Right cardiac atrium (tissue), 5 donors: ENCODE results near the gene CPN2. TPM values are rescaled to one million over a fixed set of nuclear protein-coding genes. Genes with fewer than 3 reads are reported as not detected.

Source experiments
- ATAC-seq, 2 donors: fragments of 200-7000 bp; cut with Tn5 transposase; one replicate each; pipeline versions ENCODE4 v1.8.0 to v1.9.1; 2020; ENCODE audit warnings: moderate library complexity in 2 of 2, mild to moderate bottlenecking in 1 of 2
- DNase-seq, 3 donors: peaks; one replicate each; pipeline ENCODE4 v3.0.0-alpha.2; 2020
- H3K27ac ChIP-seq: one replicate; pipeline ENCODE4 v1.5.1; 2013; ENCODE audit warnings: mild to moderate bottlenecking, low read length, control low read depth, moderate library complexity
- H3K27me3 ChIP-seq: one replicate; pipeline ENCODE4 v1.6.1; 2013; ENCODE audit not compliant: control insufficient read depth, insufficient read depth
- H3K4me1 ChIP-seq: one replicate; pipeline ENCODE4 v1.6.1; 2013; ENCODE audit warnings: low read length; ENCODE audit not compliant: control insufficient read depth, insufficient read depth
- H3K4me3 ChIP-seq: one replicate; pipeline ENCODE4 v1.5.1; 2013; ENCODE audit warnings: low read length, control low read depth
- H3K9me3 ChIP-seq: one replicate; pipeline ENCODE4 v1.6.1; 2013; ENCODE audit warnings: low read length; ENCODE audit not compliant: control insufficient read depth
- WGBS: extraction: QIAGEN DNeasy Blood & Tissue Kit; methylation state at CpG from one replicate; pipeline ENCODE4 v1.1.7; 2013; 5-methylcytosine and 5-hydroxymethylcytosine counted together
- intact Hi-C, 4 donors: fragments of 100-400 bp; cut with DNase I; formaldehyde crosslinking; loops; one replicate each; pipeline versions ENCODE4 v1.11.0 to v1.14.0; 2022 to 2023
- polyA plus RNA-seq: library from polyadenylated mRNA; stranded (reverse); fragments of 200-250 nt; gene quantifications from one replicate; pipeline ENCODE4 v1.2.3, GENCODE V29; 2013
- total RNA-seq, 4 donors: library from RNA; stranded (reverse); fragmentation: NEBNext Ultra II Directional; extraction: Animal tissue kit (Norgen Biotek cat#: 25700); gene quantifications; one replicate each; pipeline ENCODE4 v1.2.1, GENCODE V29; 2021
- donor health status: healthy with polysubstance abuse.
- donor health status: DM: no; HTN: yes; CAD: no.
- donor health status: DM: no; HTN: no; CAD: no.
- donor health status: DM: no; HTN: yes; CAD: no; lungs with severe emphysema.
- donor health status: DM: yes; HTN: yes; CAD: no.

Gene CPN2
- total and polyA plus RNA-seq, 5 donors, result 0.07 TPM; not detected in 4

- 99% methylated on average over 3 of the region's 3 CpGs for WGBS
- Histone ChIP-seq H3K4me3 (no peak overlapping the region), H3K27me3 (no peaks in the 10 kb centered on the region), H3K9me3 (no peaks in the 10 kb centered on the region), H3K4me1 (no peaks in the 10 kb centered on the region), H3K27ac (no peak overlapping the region)
- DNase-seq (no peak), ATAC-seq (no peak)
- intact Hi-C loops, result no loop called here
Measured at GRCh38 chr3:194292331-194292730, 58.8 kb downstream of the CPN2 start.

Other genes starting within 250 kb of the CPN2 start
- gene HES1, start 215.2 kb downstream of the CPN2 start, total RNA-seq, result 10 to 100 TPM; 22.8 to 59.5 (median 27.8) TPM
- 31.1 TPM for gene HES1, start 215.2 kb downstream of the CPN2 start, polyA plus RNA-seq
- under 1 TPM in 3 of 4 donors, not detected in 1; 0.03 to 0.06 (median 0.06) TPM for gene LRRC15, start 18.4 kb upstream of the CPN2 start, total RNA-seq
- 0.07 TPM for gene LRRC15, start 18.4 kb upstream of the CPN2 start, polyA plus RNA-seq
- gene GP5, start 47.9 kb upstream of the CPN2 start, total RNA-seq, result not detected
- 0.07 TPM for gene GP5, start 47.9 kb upstream of the CPN2 start, polyA plus RNA-seq
- 100 to 1,000 TPM in 1 of 4 donors, 10 to 100 TPM in 3; 79.9 to 194 (median 93.6) TPM for gene ATP13A3, start 135.7 kb upstream of the CPN2 start, total RNA-seq
- 28.2 TPM for gene ATP13A3, start 135.7 kb upstream of the CPN2 start, polyA plus RNA-seq